Smooth muscle cell (in vitro differentiated cells): ENCODE data around the gene KIF14. TPM values are rescaled to one million over a fixed set of nuclear protein-coding genes. Genes with fewer than 3 reads are reported as not detected.

ENCODE experiments used
- DNase-seq: peaks from one replicate; lab custom pipeline; 2025; ENCODE audit not compliant: unreplicated experiment; lab: John Stamatoyannopoulos, UW
- H2AFZ ChIP-seq: fragments of 200-600 bp; sonication (generic); 2 replicates; pipeline ENCODE4 v1.6.0; 2016; ENCODE audit warnings: antibody characterized with exemption, low read depth, mild to moderate bottlenecking
- H3F3A ChIP-seq: fragments of 200-600 bp; sonication (generic); 2 replicates; pipeline ENCODE4 v1.6.0; 2017; ENCODE audit warnings: antibody characterized with exemption, low read depth
- H3K27ac ChIP-seq: fragments of 200-600 bp; sonication (generic); 2 replicates; pipeline ENCODE4 v1.5.1; 2016; ENCODE audit warnings: low read depth, mild to moderate bottlenecking
- H3K27me3 ChIP-seq: fragments of 200-600 bp; sonication (generic); 2 replicates; pipeline ENCODE4 v1.6.1; 2016; ENCODE audit warnings: low read depth, mild to moderate bottlenecking
- H3K36me3 ChIP-seq: fragments of 200-600 bp; sonication (generic); 2 replicates; pipeline ENCODE4 v1.5.1; 2016; ENCODE audit warnings: low read depth
- H3K4me1 ChIP-seq: fragments of 200-600 bp; sonication (generic); 2 replicates; pipeline ENCODE4 v1.5.1; 2016; ENCODE audit warnings: low read depth
- H3K4me2 ChIP-seq: fragments of 200-600 bp; sonication (generic); 2 replicates; pipeline ENCODE4 v1.6.0; 2016; ENCODE audit warnings: mild to moderate bottlenecking
- H3K4me3 ChIP-seq: fragments of 200-600 bp; sonication (generic); 2 replicates; pipeline ENCODE4 v1.5.1; 2016; ENCODE audit warnings: mild to moderate bottlenecking
- H3K79me2 ChIP-seq: fragments of 200-600 bp; sonication (generic); 2 replicates; pipeline ENCODE4 v1.6.0; 2016; ENCODE audit warnings: low read depth, mild to moderate bottlenecking
- H3K9ac ChIP-seq: fragments of 200-600 bp; sonication (generic); 2 replicates; pipeline ENCODE4 v1.6.0; 2016; ENCODE audit warnings: low read depth
- H3K9me3 ChIP-seq: fragments of 200-600 bp; sonication (generic); replicated peaks from 2 replicates; pipeline ENCODE4 v1.5.1; 2016; ENCODE audit warnings: low read depth
- H4K20me1 ChIP-seq: fragments of 200-600 bp; sonication (generic); 2 replicates; pipeline ENCODE4 v1.6.0; 2016; ENCODE audit warnings: low read depth
- WGBS: methylation state at CpG from one replicate; pipeline ENCODE4 v1.1.7; 2016; ENCODE audit warnings: low lambda C conversion rate; 5-methylcytosine and 5-hydroxymethylcytosine counted together
- polyA plus RNA-seq: library from polyadenylated mRNA; unstranded; fragments of >200 nt; fragmentation: Nextera tagmentation; extraction: Ambion mirVana; gene quantifications from 2 replicates; pipeline ENCODE4 v1.2.1, GENCODE V29; 2016
- total RNA-seq: library from RNA; depleted of rRNA; stranded (reverse); fragments of >200 nt; gene quantifications from 2 replicates; pipeline ENCODE4 v1.2.3, GENCODE V29; 2014
- TF ChIP-seq, protein P1 (sequence below): fragments of 200-600 bp; sonication (generic); IDR thresholded peaks from 2 replicates; pipeline ENCODE4 v1.5.1; 2017; ENCODE audit warnings: borderline replicate concordance, mild to moderate bottlenecking, antibody characterized with exemption; ENCODE audit not compliant: insufficient read depth, poor library complexity, severe bottlenecking

Gene KIF14
- total and polyA plus RNA-seq, 2 experiments from 2014 or later: 0.93 to 1.3 TPM

DNA sequence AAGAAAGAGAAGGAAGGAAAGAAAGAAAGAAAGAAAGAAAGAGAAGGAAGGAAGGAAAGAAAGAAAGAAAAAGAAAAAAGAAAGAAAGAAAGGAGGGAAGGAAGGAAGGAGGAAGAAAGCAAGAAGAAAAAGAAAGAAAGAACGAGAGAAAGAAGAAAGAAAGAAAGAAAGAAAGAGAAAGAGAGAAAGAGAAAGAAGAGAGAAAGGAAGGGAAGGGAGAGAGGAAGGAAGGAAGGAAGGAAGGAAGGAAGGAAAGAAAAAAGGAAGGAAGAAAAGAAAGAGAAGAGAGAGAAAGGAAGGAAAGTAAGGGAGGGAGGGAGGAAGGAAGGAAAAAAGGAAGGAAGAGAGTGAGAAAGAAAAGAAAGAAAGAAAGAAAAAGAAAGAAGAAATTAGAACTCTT is 115.3 kb downstream of the KIF14 start:
- 82% methylated on average over 1 of the region's 1 CpG for WGBS

More for the DNA sequence above, 115.3 kb downstream of the KIF14 start:
- Histone ChIP-seq H3K9ac (no peak overlapping the region), H3K4me3 (no peak overlapping the region), H3K4me1 (no peaks in the 10 kb centered on the region), H3K27ac (no peak overlapping the region), H3K36me3 (no peaks in the 10 kb centered on the region), H3F3A (no peaks in the 10 kb centered on the region), H2AFZ (no peak overlapping the region), H3K9me3 (no peaks in the 10 kb centered on the region), H3K4me2 (no peak overlapping the region), H4K20me1 (no peaks in the 10 kb centered on the region), H3K79me2 (no peaks in the 10 kb centered on the region), H3K27me3 (peaks cover 9% of the 10 kb centered on the region)
- TF ChIP-seq, protein P1, sequence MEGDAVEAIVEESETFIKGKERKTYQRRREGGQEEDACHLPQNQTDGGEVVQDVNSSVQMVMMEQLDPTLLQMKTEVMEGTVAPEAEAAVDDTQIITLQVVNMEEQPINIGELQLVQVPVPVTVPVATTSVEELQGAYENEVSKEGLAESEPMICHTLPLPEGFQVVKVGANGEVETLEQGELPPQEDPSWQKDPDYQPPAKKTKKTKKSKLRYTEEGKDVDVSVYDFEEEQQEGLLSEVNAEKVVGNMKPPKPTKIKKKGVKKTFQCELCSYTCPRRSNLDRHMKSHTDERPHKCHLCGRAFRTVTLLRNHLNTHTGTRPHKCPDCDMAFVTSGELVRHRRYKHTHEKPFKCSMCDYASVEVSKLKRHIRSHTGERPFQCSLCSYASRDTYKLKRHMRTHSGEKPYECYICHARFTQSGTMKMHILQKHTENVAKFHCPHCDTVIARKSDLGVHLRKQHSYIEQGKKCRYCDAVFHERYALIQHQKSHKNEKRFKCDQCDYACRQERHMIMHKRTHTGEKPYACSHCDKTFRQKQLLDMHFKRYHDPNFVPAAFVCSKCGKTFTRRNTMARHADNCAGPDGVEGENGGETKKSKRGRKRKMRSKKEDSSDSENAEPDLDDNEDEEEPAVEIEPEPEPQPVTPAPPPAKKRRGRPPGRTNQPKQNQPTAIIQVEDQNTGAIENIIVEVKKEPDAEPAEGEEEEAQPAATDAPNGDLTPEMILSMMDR: no peak
- no peak for DNase-seq

Other genes starting within 250 kb of the KIF14 start
- gene ZNF281, start 210.7 kb downstream of the KIF14 start, total RNA-seq: 59.4 and 64.4 TPM in 2 replicates
- gene ZNF281, start 210.7 kb downstream of the KIF14 start, polyA plus RNA-seq: 34.4 and 35.0 TPM in 2 replicates
- gene DDX59, start 49.2 kb upstream of the KIF14 start, total RNA-seq: 21.8 and 22.5 TPM in 2 replicates
- gene DDX59, start 49.2 kb upstream of the KIF14 start, polyA plus RNA-seq: 7.7 and 12.4 TPM in 2 replicates
- 57.5 and 61.1 TPM in 2 replicates for gene CAMSAP2, start 118.1 kb upstream of the KIF14 start, total RNA-seq
- gene CAMSAP2, start 118.1 kb upstream of the KIF14 start, polyA plus RNA-seq: 12.9 and 20.5 TPM in 2 replicates